GM19238 (cell line): ENCODE measurements around the gene FKBP8.

ENCODE experiments used
- DNase-seq: peaks from one replicate; pipeline ENCODE4 v3.0.0; 2011; ENCODE audit warnings: low spot score; ENCODE audit not compliant: insufficient read length

Gene FKBP8

DNA sequence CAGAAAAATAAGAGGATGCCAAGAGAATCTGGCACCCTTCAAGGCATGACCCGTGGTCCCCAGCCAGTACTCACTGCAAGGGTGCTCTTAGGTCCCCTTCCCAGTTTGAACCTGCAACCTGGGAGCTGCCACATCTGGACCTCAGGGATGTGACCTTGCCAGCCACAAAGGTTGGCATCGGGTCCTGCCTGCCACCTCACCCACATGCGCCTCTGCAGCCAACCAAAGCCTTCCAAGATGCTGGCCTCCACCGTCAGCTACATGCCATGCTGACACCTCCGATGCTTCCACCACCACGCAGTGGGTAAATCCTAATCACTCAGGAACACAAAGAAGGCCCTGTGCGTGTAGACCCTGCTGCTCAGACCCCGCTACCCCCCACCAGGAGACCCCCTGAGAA lies 56.6 kb downstream of the FKBP8 start:
- no peak for DNase-seq

DNA sequence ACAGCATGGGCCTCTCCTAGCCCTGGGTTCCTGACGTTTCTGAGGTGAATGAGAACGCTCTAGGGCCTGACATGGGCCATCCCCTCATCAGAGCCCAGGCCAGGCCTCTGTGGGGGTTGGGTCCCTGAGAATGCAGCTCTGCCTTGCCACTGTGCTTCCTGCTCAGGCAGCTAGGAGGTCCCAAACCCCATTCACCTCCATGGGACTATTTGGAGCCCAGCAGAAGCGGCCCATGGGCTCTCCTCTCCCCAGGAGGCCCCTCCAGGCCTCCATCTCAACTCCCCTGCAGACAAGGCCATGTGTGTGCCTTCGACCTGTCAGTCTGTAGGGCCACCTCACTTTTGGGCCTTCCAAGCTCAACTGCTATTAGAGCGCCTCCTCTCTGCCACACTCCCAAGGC lies 58.4 kb downstream of the FKBP8 start:
- DNase-seq = no peak

DNA sequence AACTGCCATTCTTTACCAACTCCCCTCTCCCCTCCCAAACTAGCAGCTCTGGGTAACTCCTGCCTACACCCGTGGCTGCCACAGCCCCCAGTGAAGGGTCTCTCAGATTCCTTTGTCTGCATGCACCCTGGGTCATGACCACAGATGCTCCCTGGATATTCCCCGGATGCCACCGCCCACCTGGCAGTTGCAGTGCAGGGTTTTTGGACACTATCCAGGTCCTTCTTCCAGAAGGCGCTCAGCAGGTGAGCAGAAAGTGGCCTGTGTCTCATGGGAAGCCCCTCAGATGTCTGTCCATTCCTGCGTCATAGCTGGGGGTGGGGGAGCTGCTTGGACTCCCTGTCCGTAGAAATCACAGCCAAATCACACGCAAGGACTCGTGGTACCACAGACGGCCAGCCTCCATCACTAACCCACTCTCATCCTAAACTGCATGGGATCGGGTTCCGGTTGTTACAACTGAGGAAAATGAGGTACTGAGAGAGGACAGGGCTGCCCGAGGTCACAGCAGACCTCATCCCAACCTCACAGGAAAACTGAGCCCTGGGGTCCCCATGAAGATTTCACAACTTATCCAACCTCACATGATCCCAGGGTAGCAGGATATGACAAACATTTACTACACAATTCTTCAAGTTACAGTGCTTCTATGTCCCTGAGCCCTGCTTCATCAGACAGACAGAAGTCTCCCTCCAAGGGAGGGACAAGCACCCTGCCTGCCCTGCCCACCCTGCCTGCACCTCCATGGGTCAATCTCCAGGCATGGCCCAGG lies 60.1 kb downstream of the FKBP8 start:
- DNase-seq = no peak
